GM12872 (cell line): ENCODE data around the gene GRHL3.

Experiments used
- TF ChIP-seq, protein P1 (sequence below): IDR thresholded peaks from 3 replicates; pipeline ENCODE4 v1.5.1; 2011; ENCODE audit warnings: low read depth, mild to moderate bottlenecking, low read length, moderate library complexity; ENCODE audit not compliant: insufficient read depth

GRHL3 gene

DNA sequence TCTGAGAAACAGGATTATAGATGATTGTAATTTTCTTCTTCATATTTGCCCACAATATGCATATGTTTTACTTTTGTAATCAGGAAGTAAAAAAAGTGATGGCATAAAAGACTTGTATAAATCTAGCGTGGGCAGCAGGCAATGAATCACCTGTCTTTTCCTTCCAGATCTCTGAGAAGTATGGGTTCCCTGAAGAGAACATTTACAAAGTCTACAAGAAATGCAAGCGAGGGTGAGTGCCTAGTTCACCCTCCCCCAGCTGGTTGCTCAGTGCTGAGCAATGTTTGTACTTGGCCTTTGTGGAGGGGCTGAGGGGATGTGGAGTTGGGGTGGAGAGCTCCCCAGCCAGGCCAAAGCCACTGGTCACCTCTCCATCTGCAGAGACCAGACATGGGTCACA is 30.7 kb downstream of the GRHL3 start:
- TF ChIP-seq, protein P1, sequence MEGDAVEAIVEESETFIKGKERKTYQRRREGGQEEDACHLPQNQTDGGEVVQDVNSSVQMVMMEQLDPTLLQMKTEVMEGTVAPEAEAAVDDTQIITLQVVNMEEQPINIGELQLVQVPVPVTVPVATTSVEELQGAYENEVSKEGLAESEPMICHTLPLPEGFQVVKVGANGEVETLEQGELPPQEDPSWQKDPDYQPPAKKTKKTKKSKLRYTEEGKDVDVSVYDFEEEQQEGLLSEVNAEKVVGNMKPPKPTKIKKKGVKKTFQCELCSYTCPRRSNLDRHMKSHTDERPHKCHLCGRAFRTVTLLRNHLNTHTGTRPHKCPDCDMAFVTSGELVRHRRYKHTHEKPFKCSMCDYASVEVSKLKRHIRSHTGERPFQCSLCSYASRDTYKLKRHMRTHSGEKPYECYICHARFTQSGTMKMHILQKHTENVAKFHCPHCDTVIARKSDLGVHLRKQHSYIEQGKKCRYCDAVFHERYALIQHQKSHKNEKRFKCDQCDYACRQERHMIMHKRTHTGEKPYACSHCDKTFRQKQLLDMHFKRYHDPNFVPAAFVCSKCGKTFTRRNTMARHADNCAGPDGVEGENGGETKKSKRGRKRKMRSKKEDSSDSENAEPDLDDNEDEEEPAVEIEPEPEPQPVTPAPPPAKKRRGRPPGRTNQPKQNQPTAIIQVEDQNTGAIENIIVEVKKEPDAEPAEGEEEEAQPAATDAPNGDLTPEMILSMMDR = no peak

DNA sequence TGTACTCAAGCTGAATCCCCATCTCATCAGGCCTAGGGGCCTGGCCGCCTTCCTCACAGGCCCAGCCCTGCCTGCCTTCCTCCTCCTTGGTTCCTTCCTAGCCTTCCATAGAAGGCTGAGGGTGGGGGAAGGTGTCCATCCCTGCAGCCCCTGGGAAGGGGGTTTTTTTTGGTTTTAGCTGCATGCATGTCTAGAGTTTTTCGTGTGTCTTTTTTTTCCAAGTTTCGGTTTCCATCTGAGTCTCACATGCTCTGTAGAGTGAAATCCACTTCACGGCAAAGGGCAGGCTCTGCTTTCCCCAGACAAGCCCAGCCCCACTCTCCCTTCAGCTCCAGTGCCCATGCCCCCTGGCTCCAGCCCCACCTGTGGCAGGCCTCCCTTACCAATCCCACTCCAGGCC is 32.1 kb downstream of the GRHL3 start:
- TF ChIP-seq, protein P1 = no peak

- TF ChIP-seq, protein P1 = no peak
These were observed 32.9 kb downstream of the GRHL3 start for GRCh38 chr1:24351918-24352627.

DNA sequence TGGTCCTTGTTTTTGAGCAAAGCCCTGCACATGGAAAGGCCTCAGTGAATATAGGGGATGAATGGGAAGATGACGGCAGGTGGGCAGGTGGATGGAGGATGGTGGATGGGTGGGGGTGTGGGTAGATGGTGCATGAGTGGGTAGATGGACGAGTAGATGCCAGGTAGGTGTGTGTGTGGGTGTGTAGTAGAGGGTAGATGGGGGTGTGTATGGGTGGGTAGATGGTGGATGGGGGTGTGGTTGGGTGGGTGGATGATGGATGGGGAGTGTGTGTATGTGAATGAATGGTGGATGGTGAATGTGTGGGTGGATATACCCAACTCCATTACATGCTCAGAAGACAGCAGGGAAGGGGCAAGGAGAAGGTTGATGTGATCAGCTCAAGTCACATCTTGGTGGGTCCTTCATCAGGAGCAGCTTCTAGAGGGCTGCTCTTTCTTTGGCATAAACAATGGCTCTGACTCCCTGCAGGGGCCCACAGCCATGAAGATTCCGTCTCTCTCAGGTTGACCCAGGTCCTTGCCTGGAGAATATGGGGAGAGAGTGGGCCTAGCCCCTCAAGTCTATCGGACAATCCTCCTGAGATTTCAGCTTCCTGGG is 34.2 kb downstream of the GRHL3 start:
- TF ChIP-seq, protein P1 = no peak

DNA sequence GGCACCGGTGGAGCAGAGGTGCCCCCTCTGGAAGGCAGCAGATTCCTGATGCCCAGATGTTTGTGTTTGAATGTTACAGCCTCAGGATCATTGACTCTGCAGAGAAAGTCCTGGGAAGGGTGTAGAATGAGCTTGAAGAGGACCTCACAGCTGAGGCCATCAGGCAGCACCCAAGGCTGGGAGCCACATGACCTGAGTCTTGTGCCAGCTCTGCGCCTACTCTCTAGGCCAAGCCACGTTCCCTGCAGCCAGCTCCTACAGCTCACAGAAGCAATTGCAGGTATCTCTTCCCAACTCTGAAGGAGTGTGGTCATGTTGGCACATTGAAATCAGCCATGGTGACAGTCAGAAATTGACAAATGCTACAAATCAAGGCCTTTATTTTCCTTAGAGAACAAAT is 36.3 kb downstream of the GRHL3 start:
- TF ChIP-seq, protein P1 = no peak

- TF ChIP-seq, protein P1 = no peak
These were observed 37.9 kb downstream of the GRHL3 start for GRCh38 chr1:24357038-24357437.

- TF ChIP-seq, protein P1 = no peak
These were observed 41.5 kb downstream of the GRHL3 start for GRCh38 chr1:24360681-24361080.
